GM18858 (cell line): ENCODE data around the gene BUD31.
"Not testable (repeated sequence)": the region's sequence is repeated elsewhere in the genome, so short reads cannot be mapped to it uniquely, and the experiment has no call there.

Experiments
- ATAC-seq: cut with Tn5 transposase; IDR thresholded peaks from one replicate; pipeline ENCODE4 v1.9.1; 2021; ENCODE audit not compliant: unreplicated experiment

BUD31 gene

DNA sequence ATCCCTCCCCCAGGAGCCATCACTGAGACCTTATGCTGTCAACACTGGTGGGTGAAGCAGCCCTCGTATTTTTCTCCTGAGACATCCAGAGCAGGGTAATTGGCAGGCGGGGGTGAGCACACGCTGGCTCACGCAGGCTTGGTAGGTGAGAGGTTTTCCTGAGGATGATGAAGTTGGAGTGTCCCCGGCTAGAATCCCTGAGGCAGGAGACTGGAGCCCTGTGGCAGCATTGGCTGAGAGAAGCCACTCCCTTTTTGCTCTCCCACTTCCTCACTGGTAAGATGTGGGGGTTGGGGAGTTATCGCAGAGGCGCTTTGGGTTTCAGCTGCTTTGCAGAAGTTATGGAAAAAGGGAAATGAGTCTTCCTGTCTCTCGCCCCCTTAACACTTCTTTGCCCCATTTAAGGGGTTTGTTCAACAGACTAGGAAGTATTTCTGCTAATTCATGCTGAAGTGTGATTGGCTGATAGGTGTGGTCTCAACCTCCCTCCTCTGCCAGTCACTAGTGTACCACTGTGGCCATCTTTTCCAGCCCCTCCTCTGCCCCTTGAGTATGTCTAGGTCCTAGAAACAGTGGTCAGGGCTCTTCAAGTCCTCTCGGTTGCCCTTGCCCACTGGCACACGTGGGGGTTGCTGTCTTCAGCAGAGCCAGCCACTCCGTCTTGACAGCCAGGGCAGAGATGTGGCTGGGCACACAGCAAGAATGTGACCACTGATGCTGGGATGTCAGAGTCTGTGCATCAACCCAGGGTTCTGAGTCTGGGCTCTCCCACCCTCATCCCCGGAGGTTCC, 28.5 kb upstream of the BUD31 start:
- ATAC-seq: peak; percentile 37

DNA sequence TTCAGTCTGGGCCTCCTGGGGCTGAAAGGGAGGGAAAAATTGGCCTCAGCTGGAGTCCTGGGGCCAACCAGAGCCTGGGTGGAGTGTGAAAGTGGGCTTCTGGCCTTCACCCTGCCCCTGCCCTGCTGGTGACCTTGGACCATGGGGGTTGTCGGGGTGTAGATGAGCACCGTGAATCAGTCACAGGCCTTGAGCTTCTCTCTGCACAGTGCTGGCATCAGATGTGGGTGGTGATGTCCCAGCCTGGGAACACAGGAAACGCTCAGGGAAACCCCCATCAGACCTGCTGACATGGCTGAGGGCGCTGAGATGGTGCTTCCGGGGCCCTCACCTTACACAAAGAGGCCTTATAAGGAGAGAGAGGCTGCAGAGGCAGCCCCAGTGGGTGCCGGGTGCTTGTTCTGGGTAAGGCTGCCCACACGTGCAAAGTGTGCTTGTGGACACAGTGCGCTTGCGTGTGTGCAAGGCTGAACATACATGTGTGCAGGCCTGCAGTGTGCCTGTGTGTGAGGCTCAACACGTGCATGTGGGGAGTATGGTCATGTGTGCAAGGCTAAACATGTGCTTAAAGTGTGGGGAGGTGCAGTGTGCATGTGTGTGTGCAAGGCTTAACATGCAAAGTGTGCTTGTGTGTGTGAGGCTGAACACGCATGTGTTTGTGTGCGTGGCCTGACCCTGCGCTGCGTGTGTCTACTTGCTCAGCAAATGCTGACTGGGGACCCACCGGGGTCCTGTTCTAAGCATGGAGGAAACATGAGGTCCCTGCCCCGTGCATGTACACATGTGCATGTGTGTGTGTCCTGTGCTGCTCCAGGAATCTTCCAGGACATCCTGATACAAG, 27.7 kb upstream of the BUD31 start:
- peak; percentile 74 for ATAC-seq

DNA sequence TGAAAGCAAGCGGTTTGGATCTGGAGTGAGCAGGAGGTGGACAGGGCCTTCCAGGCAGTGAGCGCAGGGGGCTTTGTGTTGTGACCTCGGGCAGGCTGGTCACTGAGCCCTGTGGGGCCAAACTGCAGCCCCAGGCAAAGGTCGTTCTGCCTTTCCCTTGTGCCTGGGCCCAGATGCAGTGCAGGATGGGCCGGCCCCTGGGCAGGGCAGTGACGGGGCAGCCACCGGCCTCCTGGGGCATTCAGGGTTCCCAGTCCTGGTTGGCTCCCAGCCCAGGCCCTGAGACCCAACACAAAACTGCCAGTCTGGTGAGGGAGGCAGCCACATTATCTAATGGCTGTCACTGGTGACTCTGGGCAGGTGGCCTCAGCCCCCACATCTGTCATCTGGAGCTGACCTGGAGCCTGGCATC, 27.1 kb upstream of the BUD31 start:
- no peak for ATAC-seq

DNA sequence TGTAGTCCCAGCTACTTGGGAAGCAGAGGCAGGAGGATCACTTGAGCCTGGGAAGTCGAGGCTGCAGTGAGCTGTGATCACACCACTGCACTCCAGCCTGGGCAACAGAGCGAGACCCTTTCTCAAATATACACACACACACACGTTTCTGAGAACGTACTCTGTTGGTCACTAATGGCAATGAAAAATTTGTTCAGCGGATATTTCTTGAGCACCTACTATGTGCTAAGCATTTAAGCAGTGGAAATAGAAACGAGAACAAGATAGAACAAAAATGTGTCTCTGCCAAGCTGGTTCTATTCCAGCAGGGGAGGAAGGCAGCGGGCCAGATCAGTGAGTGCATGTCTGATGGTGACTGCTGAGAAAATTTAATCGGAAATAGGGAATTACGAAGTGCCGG, 25.6 kb upstream of the BUD31 start:
- ATAC-seq: no peak

DNA sequence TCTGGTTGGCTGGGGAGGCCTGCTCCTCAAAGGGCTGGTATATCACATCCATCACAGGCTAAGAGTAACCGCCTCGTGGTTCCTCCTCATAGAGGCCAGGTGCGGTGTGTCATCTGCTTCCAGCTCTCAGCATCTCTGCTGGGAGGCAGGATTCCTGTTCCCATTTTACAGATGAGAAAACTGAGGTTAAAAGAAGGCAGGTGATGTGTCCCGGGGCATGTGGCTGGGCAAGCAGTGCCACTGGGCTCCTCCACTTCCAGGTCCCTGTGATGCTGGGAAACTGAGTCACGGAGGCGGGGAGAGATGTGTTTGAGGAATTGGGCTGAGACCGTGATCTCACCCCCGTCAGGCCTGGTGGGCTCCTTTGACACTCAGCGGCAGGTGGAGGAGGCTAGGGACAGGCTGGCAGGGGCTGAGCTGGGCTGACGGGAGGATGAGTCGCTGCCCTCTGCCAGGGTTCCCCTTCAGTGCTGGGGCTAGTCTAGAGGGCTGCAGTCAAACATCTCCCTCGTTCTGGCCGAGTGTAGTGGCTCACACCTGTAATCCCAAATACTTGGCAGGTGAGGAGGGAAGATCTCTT, 24.9 kb upstream of the BUD31 start:
- no peak for ATAC-seq

GRCh38 chr7:99384523-99384922, 24.2 kb upstream of the BUD31 start:
- ATAC-seq: no peak

DNA sequence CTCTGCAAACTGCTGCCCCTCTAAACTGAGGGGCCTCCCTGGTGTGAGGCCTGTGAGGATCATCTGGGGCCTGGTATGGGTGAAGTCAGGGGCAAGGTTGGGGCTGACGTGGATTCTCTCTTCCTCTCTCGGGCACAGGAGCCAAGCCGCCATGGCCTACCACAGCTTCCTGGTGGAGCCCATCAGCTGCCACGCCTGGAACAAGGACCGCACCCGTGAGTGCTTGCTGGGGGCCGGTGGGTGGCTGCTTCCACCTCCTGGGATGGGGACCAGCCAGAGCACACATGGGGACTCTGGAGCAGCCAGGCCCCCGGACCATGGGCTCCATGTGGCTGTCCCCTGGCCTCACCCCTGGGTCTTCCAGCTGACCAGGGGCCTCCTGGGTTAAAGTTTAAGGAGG, 23.2 kb upstream of the BUD31 start:
- no peak for ATAC-seq

GRCh38 chr7:99386584-99387238, 22.1 kb upstream of the BUD31 start:
- ATAC-seq: no peak

DNA sequence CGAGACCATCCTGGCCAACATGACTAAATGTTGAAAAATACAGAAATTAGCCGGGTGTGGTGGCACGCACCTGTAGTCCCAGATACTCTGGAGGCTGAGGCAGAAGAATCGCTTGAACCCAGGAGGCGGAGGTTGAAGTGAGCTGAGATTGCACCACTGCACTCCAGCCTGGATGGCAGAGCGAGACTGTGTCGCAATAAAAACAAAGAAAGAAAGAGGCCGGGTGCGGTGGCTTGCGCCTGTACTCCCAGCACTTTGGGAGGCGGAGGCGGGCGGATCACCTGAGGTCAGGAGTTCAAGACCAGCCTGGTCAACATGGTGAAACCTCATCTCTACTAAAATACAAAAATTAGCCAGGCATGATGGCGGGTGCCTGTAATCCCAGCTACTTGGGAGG, 21.5 kb upstream of the BUD31 start:
- ATAC-seq: not testable (repeated sequence)

DNA sequence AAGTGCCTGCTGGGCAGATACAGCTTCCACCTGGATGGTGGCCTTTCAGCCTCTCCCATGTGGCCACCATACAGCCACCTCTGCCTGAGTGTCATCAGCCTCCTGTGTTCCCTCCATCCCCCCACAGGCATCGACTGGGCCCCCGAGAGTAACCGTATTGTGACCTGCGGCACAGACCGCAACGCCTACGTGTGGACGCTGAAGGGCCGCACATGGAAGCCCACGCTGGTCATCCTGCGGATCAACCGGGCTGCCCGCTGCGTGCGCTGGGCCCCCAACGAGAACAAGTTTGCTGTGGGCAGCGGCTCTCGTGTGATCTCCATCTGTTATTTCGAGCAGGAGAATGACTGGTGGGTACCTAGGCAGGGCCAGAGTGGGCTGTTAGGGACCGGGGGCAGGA, 20.9 kb upstream of the BUD31 start:
- no peak for ATAC-seq

GRCh38 chr7:99389772-99390171, 19.0 kb upstream of the BUD31 start:
- ATAC-seq: no peak

GRCh38 chr7:99390941-99391602, 17.7 kb upstream of the BUD31 start:
- ATAC-seq: no peak

- no peak for ATAC-seq
Observed at GRCh38 chr7:99392046-99392445, 16.7 kb upstream of the BUD31 start.

DNA sequence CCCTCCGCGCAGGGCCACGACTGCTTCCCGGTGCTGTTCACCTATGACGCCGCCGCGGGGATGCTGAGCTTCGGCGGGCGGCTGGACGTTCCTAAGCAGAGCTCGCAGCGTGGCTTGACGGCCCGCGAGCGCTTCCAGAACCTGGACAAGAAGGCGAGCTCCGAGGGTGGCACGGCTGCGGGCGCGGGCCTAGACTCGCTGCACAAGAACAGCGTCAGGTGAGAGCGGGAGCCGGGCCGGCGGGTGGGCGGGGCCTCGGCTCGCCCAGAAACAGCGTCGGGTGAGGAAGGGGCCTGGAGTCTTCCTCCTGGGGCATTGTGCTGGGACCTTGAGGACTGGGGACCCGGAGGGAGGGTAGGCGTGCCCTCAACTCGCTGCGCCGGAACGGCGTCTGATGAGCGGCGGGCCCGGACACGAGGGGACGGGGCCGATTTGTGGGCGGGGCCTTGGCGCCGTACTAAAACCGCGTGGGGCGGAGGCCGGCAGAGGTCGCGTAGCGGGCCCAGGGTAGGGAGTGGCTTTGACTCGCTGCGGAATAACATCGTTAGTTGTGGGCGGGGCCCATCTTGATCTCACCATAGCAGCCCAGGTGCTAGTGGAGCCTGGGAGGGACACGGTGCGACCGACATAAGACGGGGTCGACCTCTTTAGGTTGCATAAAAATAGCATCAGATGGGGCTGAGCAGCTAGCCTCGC, 16.0 kb upstream of the BUD31 start:
- no peak for ATAC-seq

- ATAC-seq: no peak
Observed at GRCh38 chr7:99393355-99394187, 15.2 kb upstream of the BUD31 start.

DNA sequence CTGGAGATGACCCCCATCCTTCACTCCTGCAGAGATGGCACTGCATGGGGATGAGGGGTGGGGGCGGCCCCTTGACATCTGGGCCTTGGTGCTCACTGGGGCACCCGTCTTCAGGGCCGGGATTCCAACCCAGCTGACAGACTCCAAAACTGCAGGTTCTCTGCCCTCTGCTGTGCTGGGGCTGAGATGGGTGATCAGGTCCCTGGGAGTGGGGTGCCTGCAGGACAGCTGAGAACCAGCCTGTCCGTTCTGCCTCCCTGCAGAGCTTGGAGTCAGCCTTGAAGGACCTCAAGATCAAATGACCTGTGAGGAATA, 14.6 kb upstream of the BUD31 start:
- ATAC-seq: no peak

DNA sequence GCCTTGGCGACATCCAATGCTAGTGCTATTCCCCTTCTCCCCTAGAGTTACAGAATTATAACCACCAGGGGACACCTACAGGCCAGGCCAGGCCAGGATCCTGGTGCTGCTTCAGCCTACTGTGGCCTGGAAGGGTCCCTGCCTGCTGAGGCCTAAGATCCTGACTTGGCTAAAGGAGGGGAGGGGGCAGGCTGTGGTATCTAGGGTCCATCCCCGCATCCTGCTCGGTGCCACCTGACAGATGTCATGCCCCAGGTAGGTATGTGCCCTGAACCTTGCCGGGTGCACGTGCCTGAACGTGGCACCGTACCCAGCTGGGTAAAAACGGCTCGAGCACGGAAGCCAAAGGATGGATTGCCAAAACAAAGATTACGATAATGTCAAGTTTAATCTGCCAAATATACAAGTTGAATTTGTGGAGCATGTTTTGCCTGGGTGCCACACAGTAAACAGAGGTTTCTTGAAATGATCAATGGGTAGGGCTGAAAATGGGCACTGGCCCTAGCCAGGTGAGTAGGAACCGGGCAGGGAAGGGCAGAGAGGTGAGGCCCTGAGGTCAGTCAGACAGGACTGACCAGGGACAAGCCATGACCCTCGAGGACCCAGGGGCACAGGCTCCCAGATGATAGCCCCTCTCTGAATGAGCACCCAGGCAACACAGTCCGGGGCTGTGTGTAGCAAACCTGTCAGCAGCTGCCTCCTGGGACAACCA, 13.0 kb upstream of the BUD31 start:
- ATAC-seq: no peak

GRCh38 chr7:99396418-99397296, 12.1 kb upstream of the BUD31 start:
- no peak for ATAC-seq
